SH-SY5Y (cell line): ENCODE data around the gene RASAL2.

ENCODE experiments used
- GATA2 ChIP-seq: IDR thresholded peaks from 2 replicates; pipeline ENCODE4 v1.6.1; 2011; ENCODE audit warnings: mild to moderate bottlenecking, low read depth, low read length
- GATA3 ChIP-seq: IDR thresholded peaks from 2 replicates; pipeline ENCODE4 v1.6.1; 2011; ENCODE audit warnings: low read depth, mild to moderate bottlenecking, low read length, moderate library complexity

- TF ChIP-seq GATA2 (no peak), GATA3 (no peak)
Measured at GRCh38 chr1:178308438-178308837, 214.5 kb downstream of the RASAL2 start.
